Mucosa of rectum (tissue), 2 donors: ENCODE data around the gene PTPRZ1.

Experiments
- H3K27ac ChIP-seq, 2 donors: one replicate each; pipeline ENCODE4 v1.7.0; 2013; ENCODE audit warnings: inconsistent platforms in 2 of 2, low read depth in 2 of 2, low read length in 2 of 2
- H3K27me3 ChIP-seq, 2 donors: one replicate each; pipeline ENCODE4 v1.7.0; 2013; ENCODE audit warnings: low read length in 2 of 2; ENCODE audit not compliant: control insufficient read depth in 2 of 2, insufficient read depth in 2 of 2
- H3K36me3 ChIP-seq, 2 donors: one replicate each; pipeline ENCODE4 v1.7.0; 2013; ENCODE audit warnings: low read length in 2 of 2; ENCODE audit not compliant: control insufficient read depth in 2 of 2, insufficient read depth in 2 of 2
- H3K4me1 ChIP-seq, 2 donors: one replicate each; pipeline ENCODE4 v1.7.0; 2013; ENCODE audit warnings: low read length in 2 of 2, mild to moderate bottlenecking in 1 of 2; ENCODE audit not compliant: control insufficient read depth in 2 of 2, insufficient read depth in 2 of 2
- H3K4me3 ChIP-seq, 2 donors: one replicate each; pipeline ENCODE4 v1.7.0; 2013; ENCODE audit warnings: low read length in 2 of 2
- H3K9ac ChIP-seq, 2 donors: one replicate each; pipeline ENCODE4 v1.7.0; 2013; ENCODE audit warnings: low read length in 2 of 2, low read depth in 1 of 2, mild to moderate bottlenecking in 1 of 2
- H3K9me3 ChIP-seq, 2 donors: one replicate each; pipeline ENCODE4 v1.7.0; 2013; ENCODE audit warnings: low read length in 2 of 2; ENCODE audit not compliant: control insufficient read depth in 2 of 2
- donor health status: healthy.
- donor health status: Normal muscosa, but diverticular disease.

Gene PTPRZ1

GRCh38 chr7:121919986-121920385 lies 47.0 kb downstream of the PTPRZ1 start:
- Histone ChIP-seq H3K36me3 (no peaks in the 10 kb centered on the region), H3K4me1 (no peaks in the 10 kb centered on the region), H3K9ac (no peak overlapping the region), H3K27ac (no peak overlapping the region), H3K27me3 (no peaks in the 10 kb centered on the region), H3K4me3 (no peak overlapping the region), H3K9me3 (no peaks in the 10 kb centered on the region)

- no peaks in the 10 kb centered on the region for H3K36me3 ChIP-seq
Measured at GRCh38 chr7:121924269-121925186, 51.6 kb downstream of the PTPRZ1 start.

GRCh38 chr7:121931149-121931902 lies 58.4 kb downstream of the PTPRZ1 start:
- H3K27ac ChIP-seq = no peak overlapping the region
- no peaks in the 10 kb centered on the region for H3K9me3 ChIP-seq
- H3K27me3 ChIP-seq = no peaks in the 10 kb centered on the region
- H3K9ac ChIP-seq = no peak overlapping the region
- no peaks in the 10 kb centered on the region for H3K4me1 ChIP-seq
- no peaks in the 10 kb centered on the region for H3K36me3 ChIP-seq
- H3K4me3 ChIP-seq = no peak overlapping the region

More at GRCh38 chr7:121924269-121925186, 51.6 kb downstream of the PTPRZ1 start:
- no peaks in the 10 kb centered on the region for H3K9me3 ChIP-seq
- no peaks in the 10 kb centered on the region for H3K4me1 ChIP-seq
- no peaks in the 10 kb centered on the region for H3K27me3 ChIP-seq
- H3K9ac ChIP-seq = no peak overlapping the region
- H3K4me3 ChIP-seq = no peak overlapping the region
- no peak overlapping the region for H3K27ac ChIP-seq

GRCh38 chr7:121932768-121933167 lies 59.8 kb downstream of the PTPRZ1 start:
- H3K27me3 ChIP-seq = no peaks in the 10 kb centered on the region
- no peaks in the 10 kb centered on the region for H3K9me3 ChIP-seq
- H3K36me3 ChIP-seq = no peaks in the 10 kb centered on the region
- H3K4me1 ChIP-seq = no peaks in the 10 kb centered on the region
- no peak overlapping the region for H3K27ac ChIP-seq
- H3K4me3 ChIP-seq = no peak overlapping the region
- H3K9ac ChIP-seq = no peak overlapping the region

- Histone ChIP-seq H3K9me3 (no peaks in the 10 kb centered on the region), H3K4me1 (no peaks in the 10 kb centered on the region), H3K9ac (no peak overlapping the region), H3K27me3 (no peaks in the 10 kb centered on the region), H3K4me3 (no peak overlapping the region), H3K36me3 (no peaks in the 10 kb centered on the region), H3K27ac (no peak overlapping the region)
Measured at GRCh38 chr7:121936951-121937623, 64.1 kb downstream of the PTPRZ1 start.

GRCh38 chr7:121938429-121938996 lies 65.6 kb downstream of the PTPRZ1 start:
- Histone ChIP-seq H3K27me3 (no peaks in the 10 kb centered on the region), H3K4me3 (no peak overlapping the region), H3K36me3 (no peaks in the 10 kb centered on the region), H3K9ac (no peak overlapping the region), H3K4me1 (no peaks in the 10 kb centered on the region), H3K9me3 (no peaks in the 10 kb centered on the region), H3K27ac (no peak overlapping the region)

- H3K27me3 ChIP-seq = no peaks in the 10 kb centered on the region
- H3K9ac ChIP-seq = no peak overlapping the region
- no peak overlapping the region for H3K4me3 ChIP-seq
- H3K4me1 ChIP-seq = no peaks in the 10 kb centered on the region
- H3K9me3 ChIP-seq = no peaks in the 10 kb centered on the region
- H3K36me3 ChIP-seq = no peaks in the 10 kb centered on the region
- H3K27ac ChIP-seq = no peak overlapping the region
Measured at GRCh38 chr7:121940918-121941317, 68.0 kb downstream of the PTPRZ1 start.

GRCh38 chr7:121941830-121942229 lies 68.9 kb downstream of the PTPRZ1 start:
- H3K4me3 ChIP-seq = no peak overlapping the region
- H3K27ac ChIP-seq = no peak overlapping the region

GRCh38 chr7:121945066-121945465 lies 72.1 kb downstream of the PTPRZ1 start:
- Histone ChIP-seq H3K4me1 (no peaks in the 10 kb centered on the region), H3K9me3 (no peaks in the 10 kb centered on the region), H3K9ac (no peak overlapping the region), H3K27me3 (no peaks in the 10 kb centered on the region), H3K36me3 (no peaks in the 10 kb centered on the region), H3K4me3 (no peak overlapping the region), H3K27ac (no peak overlapping the region)

More at GRCh38 chr7:121941830-121942229, 68.9 kb downstream of the PTPRZ1 start:
- H3K9me3 ChIP-seq = no peaks in the 10 kb centered on the region
- no peak overlapping the region for H3K9ac ChIP-seq
- no peaks in the 10 kb centered on the region for H3K4me1 ChIP-seq
- no peaks in the 10 kb centered on the region for H3K27me3 ChIP-seq
- H3K36me3 ChIP-seq = no peaks in the 10 kb centered on the region
